Measurements from ENCODE around the gene HS2ST1. TPM values are rescaled to one million over a fixed set of nuclear protein-coding genes. Genes with fewer than 3 reads are reported as not detected.
A peak's percentile ranks its signal among the peaks of the same experiment; 100 is the strongest.

HS2ST1 gene
- total RNA-seq, 2 donors from 2014 or later: 29.0 to 31.5 TPM

GRCh38 chr1:87115891-87116290, 201.5 kb downstream of the HS2ST1 start:
- Histone ChIP-seq H3K36me3 (ENCODE audit: control insufficient read depth, insufficient read depth, low read length) (no peaks in the 10 kb centered on the region), H3K9me3 (ENCODE audit: control insufficient read depth, low read length) (no peaks in the 10 kb centered on the region), H3K9ac (ENCODE audit: extremely low read depth, low read length, poor library complexity, severe bottlenecking) (no peak overlapping the region), H3K4me3 (ENCODE audit: low read length) (no peak overlapping the region), H3K4me1 (ENCODE audit: control insufficient read depth, insufficient read depth, low read length) (peaks cover 5% of the 10 kb centered on the region), H3K27ac (ENCODE audit: low read depth, low read length) (no peak overlapping the region), H3K27me3 (ENCODE audit: control insufficient read depth, insufficient read depth, low read length, poor library complexity, severe bottlenecking) (no peaks in the 10 kb centered on the region)
- no peak overlapping the region for H3K27ac Mint-ChIP-seq
- no peak for TF ChIP-seq CTCF (conservative IDR thresholded peaks at IDR 0.05)
- no peaks in the 10 kb centered on the region for H3K36me3 Mint-ChIP-seq (ENCODE audit: low read depth)
- H3K27me3 Mint-ChIP-seq (ENCODE audit: insufficient read depth): peaks cover 9% of the 10 kb centered on the region
- no peak for DNase-seq
- H3K9me3 Mint-ChIP-seq: no peaks in the 10 kb centered on the region
- H3K4me3 Mint-ChIP-seq: no peak overlapping the region
- peaks cover 26% of the 10 kb centered on the region for H3K4me1 Mint-ChIP-seq
- 88 to 93% methylated on average over 3 of the region's 3 CpGs for WGBS, 2 experiments (ENCODE audit: insufficient coverage in 1 of 2, insufficient read length in 1 of 2)

- H3K4me1 ChIP-seq (ENCODE audit: control insufficient read depth, insufficient read depth, low read length): no peaks in the 10 kb centered on the region
- H3K9me3 ChIP-seq (ENCODE audit: control insufficient read depth, low read length): no peaks in the 10 kb centered on the region
- Mint-ChIP-seq H3K36me3 (ENCODE audit: low read depth) (no peaks in the 10 kb centered on the region), H3K4me3 (no peak overlapping the region), H3K27me3 (ENCODE audit: insufficient read depth) (peaks cover 9% of the 10 kb centered on the region), H3K4me1 (peaks cover 28% of the 10 kb centered on the region), H3K9me3 (no peaks in the 10 kb centered on the region), H3K27ac (no peak overlapping the region)
- DNase-seq: no peak
- H3K9ac ChIP-seq (ENCODE audit: extremely low read depth, low read length, poor library complexity, severe bottlenecking): no peak overlapping the region
- no peaks in the 10 kb centered on the region for H3K36me3 ChIP-seq (ENCODE audit: control insufficient read depth, insufficient read depth, low read length)
- no peaks in the 10 kb centered on the region for H3K27me3 ChIP-seq (ENCODE audit: control insufficient read depth, insufficient read depth, low read length, poor library complexity, severe bottlenecking)
- 80 to 89% methylated on average over 6 of the region's 7 CpGs for WGBS, 2 experiments (ENCODE audit: insufficient coverage in 1 of 2, insufficient read length in 1 of 2)
- no peak overlapping the region for H3K4me3 ChIP-seq (ENCODE audit: low read length)
- TF ChIP-seq CTCF (conservative IDR thresholded peaks at IDR 0.05): no peak
- H3K27ac ChIP-seq (ENCODE audit: low read depth, low read length): no peak overlapping the region
Measured at GRCh38 chr1:87117761-87118368, 203.4 kb downstream of the HS2ST1 start.

- no peak for TF ChIP-seq CTCF (conservative IDR thresholded peaks at IDR 0.05)
- Mint-ChIP-seq H3K27me3 (ENCODE audit: insufficient read depth) (peaks cover 7% of the 10 kb centered on the region), H3K36me3 (ENCODE audit: low read depth) (no peaks in the 10 kb centered on the region), H3K27ac (no peak overlapping the region), H3K9me3 (no peaks in the 10 kb centered on the region), H3K4me1 (peaks cover 28% of the 10 kb centered on the region), H3K4me3 (no peak overlapping the region)
- Histone ChIP-seq H3K27me3 (ENCODE audit: control insufficient read depth, insufficient read depth, low read length, poor library complexity, severe bottlenecking) (no peaks in the 10 kb centered on the region), H3K9me3 (ENCODE audit: control insufficient read depth, low read length) (no peaks in the 10 kb centered on the region), H3K4me1 (ENCODE audit: control insufficient read depth, insufficient read depth, low read length) (no peaks in the 10 kb centered on the region), H3K9ac (ENCODE audit: extremely low read depth, low read length, poor library complexity, severe bottlenecking) (no peak overlapping the region), H3K4me3 (ENCODE audit: low read length) (no peak overlapping the region), H3K36me3 (ENCODE audit: control insufficient read depth, insufficient read depth, low read length) (no peaks in the 10 kb centered on the region), H3K27ac (ENCODE audit: low read depth, low read length) (no peak overlapping the region)
- 80 to 92% methylated on average over 2 to 5 of the region's 5 CpGs for WGBS, 2 experiments (ENCODE audit: insufficient coverage in 1 of 2, insufficient read length in 1 of 2)
- DNase-seq: peak; percentile 35
Measured at GRCh38 chr1:87119541-87120140, 205.2 kb downstream of the HS2ST1 start.
